ENCODE results near the gene EXD3.

The EXD3 gene

DNA sequence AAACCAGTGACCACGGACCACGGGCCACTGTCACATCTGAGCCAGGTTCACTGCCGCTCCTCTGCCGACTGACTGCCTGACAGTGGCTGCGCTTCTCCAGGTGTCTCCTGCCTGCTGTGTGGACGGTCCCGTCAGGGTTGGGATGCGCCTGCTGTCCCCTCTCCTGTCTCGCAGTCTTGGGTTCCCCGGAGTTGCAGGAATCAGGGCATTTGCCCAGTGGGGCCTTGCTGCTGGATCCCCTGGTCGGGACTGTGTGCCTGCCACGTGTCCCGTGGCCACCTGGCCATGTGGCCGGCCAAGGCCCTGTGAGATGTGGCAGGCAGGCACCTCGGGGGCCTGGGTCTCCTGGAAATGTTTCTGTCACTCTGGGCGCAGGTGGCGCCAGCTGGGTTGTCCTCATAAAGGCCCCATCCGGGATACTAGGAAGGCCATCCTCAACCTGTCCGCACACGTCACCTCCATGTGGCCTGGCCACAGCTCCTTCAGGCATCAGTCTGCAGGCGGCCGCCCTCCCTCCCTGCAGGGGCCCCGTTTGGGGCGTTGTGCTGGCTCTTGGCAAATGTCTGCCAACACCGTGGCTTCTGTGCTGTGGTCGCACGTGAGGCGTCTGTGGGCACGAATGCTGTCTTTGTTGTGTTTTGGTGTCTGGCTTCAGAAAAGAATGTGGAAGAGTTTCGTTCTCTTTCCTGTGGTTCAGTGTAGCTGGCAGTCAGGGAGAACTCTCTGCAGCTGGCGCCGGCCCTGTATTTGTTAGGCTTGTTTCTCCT lies 151.8 kb downstream of the EXD3 start:
- no peak for DNase-seq

DNA sequence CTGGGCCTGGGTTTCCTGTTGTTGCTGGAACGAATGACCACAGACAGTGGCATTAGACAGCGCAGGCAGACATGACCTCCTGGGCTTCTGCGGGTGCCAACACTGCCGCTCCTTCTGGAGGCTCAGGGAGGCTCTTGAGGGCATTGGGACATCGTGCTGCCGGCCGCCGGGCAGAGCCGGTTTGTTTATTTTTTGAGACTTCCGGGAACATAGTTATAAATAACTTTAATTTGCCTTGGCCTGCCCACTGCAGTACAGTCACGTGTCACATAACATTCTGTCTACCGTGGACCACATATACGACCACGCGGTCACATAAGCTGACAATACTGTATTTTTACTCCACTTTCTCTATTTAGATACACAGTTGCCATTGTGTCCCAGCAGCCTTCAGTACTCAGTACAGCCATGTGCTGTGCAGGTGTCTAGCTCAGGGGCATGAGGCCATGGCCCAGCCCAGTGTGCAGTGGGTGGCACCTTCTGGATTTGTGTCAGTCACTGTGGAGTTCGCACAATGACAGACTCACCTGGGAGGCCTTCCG lies 153.7 kb downstream of the EXD3 start:
- DNase-seq = no peak
- TF ChIP-seq GATA1 (IDR thresholded peaks at IDR 0.05; ENCODE audit: low read depth, low read length) (no peak), POLR2A (IDR thresholded peaks at IDR 0.05; ENCODE audit: low read length) (no peak)

More for the DNA sequence above, 151.8 kb downstream of the EXD3 start:
- TF ChIP-seq POLR2A (IDR thresholded peaks at IDR 0.05; ENCODE audit: low read length) (no peak), GATA1 (IDR thresholded peaks at IDR 0.05; ENCODE audit: low read depth, low read length) (no peak)

- DNase-seq = no peak
- no peak for TF ChIP-seq POLR2A (IDR thresholded peaks at IDR 0.05; ENCODE audit: low read length)
- TF ChIP-seq GATA1 (IDR thresholded peaks at IDR 0.05; ENCODE audit: low read depth, low read length) = no peak
These were observed 154.3 kb downstream of the EXD3 start for GRCh38 chr9:137268538-137269201.

- no peak for DNase-seq
- TF ChIP-seq POLR2A (IDR thresholded peaks at IDR 0.05; ENCODE audit: low read length) = no peak
- no peak for TF ChIP-seq GATA1 (IDR thresholded peaks at IDR 0.05; ENCODE audit: low read depth, low read length)
These were observed 155.0 kb downstream of the EXD3 start for GRCh38 chr9:137267933-137268355.

GRCh38 chr9:137266585-137267453 lies 156.1 kb downstream of the EXD3 start:
- DNase-seq = no peak
- no peak for TF ChIP-seq POLR2A (IDR thresholded peaks at IDR 0.05; ENCODE audit: low read length)
- no peak for TF ChIP-seq GATA1 (IDR thresholded peaks at IDR 0.05; ENCODE audit: low read depth, low read length)

DNA sequence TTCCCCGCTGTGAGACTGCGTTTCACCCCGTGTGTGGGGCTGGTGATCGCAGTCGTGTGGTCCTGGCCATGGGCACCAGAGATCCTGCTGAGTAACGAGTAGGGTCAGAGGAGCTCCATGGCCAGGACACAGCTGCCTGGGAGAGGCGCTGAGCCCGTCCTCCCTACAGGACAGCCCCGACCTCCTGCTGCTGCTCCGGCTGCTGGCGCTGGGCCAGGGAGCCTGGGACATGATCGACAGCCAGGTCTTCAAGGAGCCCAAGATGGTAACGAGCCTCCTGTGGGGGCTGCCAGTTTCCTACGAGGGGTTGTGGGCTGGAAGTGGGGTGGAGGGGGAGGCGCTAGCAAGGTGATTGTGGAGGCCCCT lies 156.8 kb downstream of the EXD3 start:
- TF ChIP-seq GATA1 (IDR thresholded peaks at IDR 0.05; ENCODE audit: low read depth, low read length) (no peak), POLR2A (IDR thresholded peaks at IDR 0.05; ENCODE audit: low read length) (no peak)
- no peak for DNase-seq

- no peak for DNase-seq
- no peak for TF ChIP-seq POLR2A (IDR thresholded peaks at IDR 0.05; ENCODE audit: low read length)
- TF ChIP-seq GATA1 (IDR thresholded peaks at IDR 0.05; ENCODE audit: low read depth, low read length) = no peak
These were observed 157.3 kb downstream of the EXD3 start for GRCh38 chr9:137265496-137266161.

DNA sequence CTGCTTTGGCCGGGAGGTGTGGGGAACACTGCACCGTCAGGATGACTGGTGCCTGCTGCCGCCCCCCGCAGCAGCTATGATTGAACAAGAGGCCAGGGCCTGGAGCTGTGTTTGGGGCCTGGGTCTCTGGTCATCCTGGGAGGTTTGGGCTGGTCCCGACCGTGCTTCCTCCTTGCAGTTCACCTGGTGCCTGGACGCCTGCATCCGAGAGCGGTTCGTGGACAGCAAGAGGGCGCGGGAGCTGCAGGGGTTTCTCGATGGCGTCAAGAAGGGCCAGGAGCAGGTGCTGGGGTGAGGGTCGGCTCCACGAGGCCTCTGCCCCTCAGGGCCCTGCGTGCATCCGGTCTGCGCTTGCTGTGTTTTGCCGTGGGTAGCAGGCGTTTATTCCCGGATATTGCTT lies 158.9 kb downstream of the EXD3 start:
- TF ChIP-seq GATA1 (IDR thresholded peaks at IDR 0.05; ENCODE audit: low read depth, low read length) (no peak), POLR2A (IDR thresholded peaks at IDR 0.05; ENCODE audit: low read length) (no peak)
- no peak for DNase-seq

- DNase-seq = no peak
These were observed 159.5 kb downstream of the EXD3 start for GRCh38 chr9:137263506-137263905.

GRCh38 chr9:137262909-137263285 lies 160.1 kb downstream of the EXD3 start:
- no peak for TF ChIP-seq POLR2A (IDR thresholded peaks at IDR 0.05; ENCODE audit: low read length)
- TF ChIP-seq GATA1 (IDR thresholded peaks at IDR 0.05; ENCODE audit: low read depth, low read length) = no peak
- no peak for DNase-seq

More at GRCh38 chr9:137263506-137263905, 159.5 kb downstream of the EXD3 start:
- no peak for TF ChIP-seq GATA1 (IDR thresholded peaks at IDR 0.05; ENCODE audit: low read depth, low read length)
- no peak for TF ChIP-seq POLR2A (IDR thresholded peaks at IDR 0.05; ENCODE audit: low read length)

- peak; percentile 32 to 41 for DNase-seq
These were observed 160.6 kb downstream of the EXD3 start for GRCh38 chr9:137262173-137262908.
